Mesangial cell (primary cell): ENCODE measurements around the gene NPFF. TPM values are rescaled to one million over a fixed set of nuclear protein-coding genes. Genes with fewer than 3 reads are reported as not detected.

Source experiments
- total RNA-seq: library from RNA; depleted of rRNA; stranded (reverse); fragments of >200 nt; gene quantifications from 2 replicates; pipeline ENCODE4 v1.2.3, GENCODE V29; 2015

Gene NPFF, protein sequence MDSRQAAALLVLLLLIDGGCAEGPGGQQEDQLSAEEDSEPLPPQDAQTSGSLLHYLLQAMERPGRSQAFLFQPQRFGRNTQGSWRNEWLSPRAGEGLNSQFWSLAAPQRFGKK
- total RNA-seq: 1.5 TPM in 1 of 2 replicates, not detected in the other

DNA sequence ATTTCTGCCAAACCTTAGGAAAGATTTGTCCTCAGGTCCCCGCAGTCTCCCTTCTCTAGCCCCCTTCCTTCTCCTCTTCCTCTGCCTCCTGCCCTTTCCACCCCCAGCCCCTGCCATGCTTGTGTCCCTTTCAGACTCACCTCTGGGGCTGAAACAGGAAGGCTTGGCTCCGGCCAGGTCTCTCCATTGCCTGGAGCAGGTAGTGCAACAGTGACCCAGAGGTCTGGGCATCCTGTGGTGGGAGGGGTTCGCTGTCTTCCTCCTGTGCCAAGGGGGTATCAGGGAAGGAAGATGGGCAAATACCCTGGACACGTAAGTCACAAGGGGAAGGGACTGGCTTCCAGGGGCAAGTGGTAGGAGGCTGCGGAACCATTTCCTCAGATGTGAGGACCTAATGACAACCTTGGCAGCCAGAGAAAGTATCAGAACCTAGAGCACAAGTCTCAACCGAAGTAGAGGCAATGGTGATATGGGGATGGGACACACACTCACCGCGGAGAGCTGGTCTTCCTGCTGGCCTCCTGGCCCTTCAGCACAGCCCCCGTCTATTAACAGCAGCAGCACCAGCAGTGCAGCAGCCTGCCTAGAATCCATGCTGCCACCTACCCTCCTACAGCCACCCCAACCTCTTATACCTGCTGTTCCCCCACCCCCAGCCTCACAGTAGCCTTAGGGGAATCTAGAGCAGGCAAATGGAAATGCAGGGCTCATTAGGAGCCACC, at the start of gene NPFF:
Gene NPFF (minus strand): TSS at position 604 of the 722 bp plus-strand sequence. CDS start 10 bp downstream, at position 594.

GRCh38 chr12:53500776-53501614, 6.3 kb downstream of the NPFF start, which contains the start of gene TARBP2:
TSS of gene TARBP2 (plus strand) at chr12:53501283. CDS start at chr12:53501409, 126 bp downstream.

DNA sequence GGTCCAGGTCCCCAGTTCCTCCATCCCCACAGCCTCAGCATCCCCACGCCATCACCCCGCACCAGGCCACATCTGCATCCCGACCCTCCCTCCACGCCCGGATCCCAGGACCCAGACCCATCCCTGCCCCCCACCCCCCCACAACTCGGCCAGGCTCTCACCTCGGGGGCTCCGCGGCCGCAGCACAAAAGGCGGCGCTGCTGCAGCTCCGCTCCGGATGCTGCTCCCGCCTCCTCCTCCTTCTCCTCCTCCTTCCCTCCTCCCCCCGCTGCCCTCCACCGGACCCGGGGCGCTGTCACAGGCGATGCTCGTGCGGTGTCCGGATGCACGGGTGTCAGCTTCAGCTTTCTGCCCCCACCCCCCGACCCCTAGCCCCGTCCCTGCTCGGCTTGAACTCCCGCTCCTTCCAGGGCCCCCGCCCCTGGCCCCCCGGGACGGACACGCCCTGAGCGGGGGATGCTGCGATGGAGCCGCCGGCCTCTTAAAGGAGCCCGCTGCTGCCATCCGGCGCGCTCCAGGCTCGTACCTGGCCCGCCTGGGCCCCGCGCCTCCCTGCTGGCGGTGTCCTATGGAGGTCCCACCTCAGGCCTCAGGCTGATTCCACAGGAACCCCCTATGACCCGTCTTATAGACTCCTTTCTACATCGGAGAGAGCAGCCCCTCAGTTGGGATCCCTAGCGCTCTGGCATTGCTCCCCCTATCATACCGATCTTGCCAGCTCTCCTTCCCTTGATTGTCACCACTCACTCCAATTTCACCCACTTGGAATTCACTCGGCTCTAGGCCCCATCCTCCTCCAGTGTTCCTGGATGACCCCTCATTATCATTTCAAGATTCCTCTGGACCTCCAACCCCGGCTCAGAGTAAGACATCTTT, 7.8 kb downstream of the NPFF start, which contains the start of gene MAP3K12:
Gene MAP3K12 (minus strand): TSS at position 193 of the 876 bp plus-strand sequence. CDS start 12,067 bp downstream, outside the sequence.

Other genes starting within 250 kb of the NPFF start
- 1.3 and 26.6 TPM in 2 replicates for gene ESPL1, start 239.2 kb downstream of the NPFF start, total RNA-seq
- 240 and 333 TPM in 2 replicates for gene PFDN5, start 211.9 kb downstream of the NPFF start, total RNA-seq
- gene MYG1, start 207.8 kb downstream of the NPFF start, total RNA-seq: 74.3 and 81.6 TPM in 2 replicates
- gene AAAS, start 185.9 kb downstream of the NPFF start, total RNA-seq: 48.6 and 82.5 TPM in 2 replicates
- gene SP7, start 171.1 kb downstream of the NPFF start, total RNA-seq: not detected in 2 replicates
- 37.0 and 60.8 TPM in 2 replicates for gene SP1, start 127.3 kb downstream of the NPFF start, total RNA-seq
- gene AMHR2, start 83.6 kb downstream of the NPFF start, total RNA-seq: not detected in 2 replicates
- gene PRR13, start 65.8 kb downstream of the NPFF start, total RNA-seq: 82.9 and 105 TPM in 2 replicates
- gene PCBP2, start 55.4 kb downstream of the NPFF start, total RNA-seq: 263 and 427 TPM in 2 replicates
- gene MAP3K12, start 8.0 kb downstream of the NPFF start, total RNA-seq: 9.6 and 30.0 TPM in 2 replicates
- gene TARBP2, start 6.2 kb downstream of the NPFF start, total RNA-seq: 46.1 and 55.6 TPM in 2 replicates
- 13.9 and 17.1 TPM in 2 replicates for gene ATF7, start 118.9 kb upstream of the NPFF start, total RNA-seq
- 390 and 497 TPM in 2 replicates for gene ATP5MC2, start 168.6 kb upstream of the NPFF start, total RNA-seq
- 29.2 and 112 TPM in 2 replicates for gene CALCOCO1, start 220.0 kb upstream of the NPFF start, total RNA-seq
- gene CISTR, start 244.5 kb upstream of the NPFF start, total RNA-seq: not detected in 2 replicates